Hematopoietic multipotent progenitor cell (in vitro differentiated cells): Measurements from ENCODE around the gene CIT. TPM values are rescaled to one million over a fixed set of nuclear protein-coding genes. Genes with fewer than 3 reads are reported as not detected.

Source experiments
- DNase-seq, 3 donors: peaks; one replicate each; pipeline ENCODE4 v3.0.0-alpha.2; 2011 to 2015; ENCODE audit warnings: low read depth in 2 of 3, low spot score in 2 of 3
- total RNA-seq: library from RNA; depleted of rRNA; stranded (reverse); fragments of >200 nt; gene quantifications from one replicate; pipeline ENCODE4 v1.2.3, GENCODE V29; 2012

CIT gene
- total RNA-seq, 1 donor, result 4.6 TPM

DNA sequence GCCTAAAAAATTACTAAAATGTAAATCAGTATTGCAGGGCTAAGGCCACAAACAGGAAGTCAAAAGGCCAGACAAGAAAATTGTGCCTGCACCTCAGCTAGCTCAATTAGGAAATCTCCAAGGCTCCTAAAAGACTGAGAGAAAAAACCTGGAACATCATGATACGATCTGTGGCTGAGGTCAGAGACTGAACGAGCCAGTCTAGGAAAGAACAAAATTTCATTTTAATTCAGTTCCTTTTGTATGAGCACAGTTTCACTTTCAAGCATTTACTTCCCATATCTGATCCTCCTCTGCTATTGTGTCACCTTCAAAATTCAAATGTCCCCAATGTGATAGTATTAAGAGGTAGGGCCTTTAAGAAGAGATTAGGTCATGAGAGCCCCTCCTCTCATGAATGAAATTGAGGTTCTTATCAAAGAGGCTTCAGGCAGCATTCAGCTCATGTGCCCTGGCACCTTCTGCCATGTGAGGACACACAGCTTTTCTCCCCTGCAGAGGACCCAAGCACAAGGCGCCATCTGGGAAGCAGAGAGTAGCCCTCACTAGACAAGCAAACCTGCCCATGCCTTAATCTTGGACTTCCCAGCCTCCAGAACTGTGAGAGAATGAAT, 194.4 kb downstream of the CIT start:
- peak in 1 of 3 donors; percentile 11 for DNase-seq

- no peak for DNase-seq
Measured at GRCh38 chr12:119681728-119682638, 195.1 kb downstream of the CIT start.

DNA sequence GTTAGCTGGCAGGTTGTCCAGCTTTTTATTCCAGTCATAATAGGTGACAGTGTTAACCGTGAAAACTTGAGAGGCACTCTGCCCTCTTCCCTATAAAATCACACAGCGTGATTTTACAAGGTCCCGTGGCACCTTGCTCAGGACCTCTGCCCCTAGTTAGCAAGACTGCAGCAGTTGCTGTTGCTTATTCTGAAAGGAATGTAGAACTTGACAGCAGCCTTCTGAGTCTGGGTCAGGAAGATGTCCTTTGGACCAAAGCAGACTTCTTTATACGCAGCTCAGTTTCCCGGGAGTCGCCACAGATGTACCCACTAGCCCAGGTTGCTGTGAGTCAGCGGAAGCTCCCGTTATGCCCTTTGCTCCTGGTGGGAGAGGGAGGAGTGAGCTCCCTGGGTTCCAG, 196.0 kb downstream of the CIT start:
- no peak for DNase-seq

GRCh38 chr12:119679490-119679889, 197.6 kb downstream of the CIT start:
- DNase-seq, result no peak

GRCh38 chr12:119679081-119679480, 198.0 kb downstream of the CIT start:
- no peak for DNase-seq

- no peak for DNase-seq
Measured at GRCh38 chr12:119678459-119678858, 198.7 kb downstream of the CIT start.

- no peak for DNase-seq
Measured at GRCh38 chr12:119676573-119676972, 200.5 kb downstream of the CIT start.

- no peak for DNase-seq
Measured at GRCh38 chr12:119676022-119676421, 201.1 kb downstream of the CIT start.

DNA sequence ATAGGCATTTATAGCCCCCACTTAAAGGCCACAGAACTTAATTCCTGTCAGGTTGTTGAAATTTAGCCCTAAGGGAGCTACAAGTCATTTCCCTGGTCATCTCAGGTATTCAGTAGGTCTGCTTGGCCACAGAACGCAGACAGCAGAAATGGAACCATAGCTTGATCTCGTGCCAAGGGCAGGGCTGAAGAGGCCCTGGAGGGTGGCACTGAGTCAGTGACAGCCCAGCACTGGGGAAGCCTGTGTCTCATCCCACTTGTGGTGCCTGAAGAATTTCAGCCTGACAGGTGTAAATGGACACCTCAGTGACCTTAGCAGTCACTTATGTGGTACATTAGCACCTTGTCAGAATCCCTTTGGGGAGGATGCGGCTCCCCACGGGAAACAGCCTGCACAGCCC, 202.6 kb downstream of the CIT start:
- no peak for DNase-seq

- peak in 2 of 3 donors; percentile 32 to 41 for DNase-seq
Measured at GRCh38 chr12:119673634-119674033, 203.5 kb downstream of the CIT start.

- no peak for DNase-seq
Measured at GRCh38 chr12:119672194-119672593, 204.9 kb downstream of the CIT start.

GRCh38 chr12:119671070-119671469, 206.1 kb downstream of the CIT start:
- DNase-seq, result no peak

- DNase-seq, result no peak
Measured at GRCh38 chr12:119669744-119670472, 207.2 kb downstream of the CIT start.

DNA sequence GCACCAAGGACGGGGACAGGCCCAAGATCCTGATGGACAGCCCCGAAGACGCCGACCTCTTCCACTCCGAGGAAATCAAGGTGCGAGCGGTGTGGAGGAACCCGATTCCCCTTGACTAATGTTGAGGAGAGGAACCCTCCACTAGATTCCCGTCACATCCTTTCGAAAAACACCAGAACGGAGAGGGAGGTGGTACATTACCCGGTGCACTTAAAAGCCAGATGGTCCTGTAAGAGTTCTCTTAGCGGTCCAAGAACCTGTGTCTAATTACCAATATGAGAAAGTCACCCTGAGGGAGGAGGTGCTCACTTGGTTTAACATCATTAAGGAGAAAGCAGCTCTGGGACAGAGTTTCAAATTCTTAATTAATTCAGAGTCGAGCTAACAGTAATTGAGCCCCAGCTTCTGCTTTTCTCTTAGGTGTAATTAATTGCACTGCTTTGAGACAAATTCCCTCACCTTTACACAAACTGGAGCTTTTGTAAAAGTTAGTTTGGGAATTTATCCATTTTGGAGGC, 208.7 kb downstream of the CIT start:
- peak in 1 of 3 donors; percentile 32 for DNase-seq

DNA sequence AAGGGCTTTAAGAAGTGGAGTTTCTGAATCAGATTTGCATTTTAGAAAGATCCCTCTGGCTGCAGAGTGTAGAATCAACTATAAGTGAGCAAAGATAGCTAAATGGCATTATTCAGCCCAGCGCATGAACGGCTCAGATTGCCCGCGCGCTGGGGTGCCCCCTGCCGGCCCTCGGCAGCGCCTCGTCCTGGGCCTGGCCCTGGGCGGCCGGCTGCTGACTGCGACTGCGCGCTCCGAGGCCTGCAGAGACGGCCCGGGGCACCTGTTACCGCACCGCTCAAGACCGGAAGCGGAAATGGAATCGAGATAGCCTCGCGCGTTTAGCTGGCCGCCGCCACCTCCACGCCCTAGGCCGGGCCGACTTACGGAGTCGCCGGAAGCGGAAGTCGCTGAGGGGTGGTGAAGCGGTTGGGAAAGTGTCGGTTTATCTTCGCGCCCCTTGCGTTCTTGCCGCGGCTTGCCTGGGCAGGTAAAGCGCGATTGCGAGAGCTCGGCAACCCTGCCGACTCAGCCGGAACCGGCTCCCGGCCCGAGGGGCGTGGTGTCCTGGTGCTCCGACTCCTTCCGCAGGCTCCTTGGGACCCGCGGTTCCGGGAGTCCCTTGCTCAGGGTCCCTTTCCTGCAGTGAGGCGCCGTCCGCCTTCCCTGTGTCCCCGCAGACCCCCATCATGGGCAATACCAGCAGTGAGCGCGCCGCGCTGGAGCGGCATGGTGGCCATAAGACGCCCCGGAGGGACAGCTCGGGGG, 209.4 kb downstream of the CIT start, which contains the start of gene PRKAB1:
Gene PRKAB1 (plus strand): TSS at position 557 of the 747 bp plus-strand sequence. CDS start 112 bp downstream, at position 669.
- peak; percentile 92 to 98 (median 98) for DNase-seq

DNA sequence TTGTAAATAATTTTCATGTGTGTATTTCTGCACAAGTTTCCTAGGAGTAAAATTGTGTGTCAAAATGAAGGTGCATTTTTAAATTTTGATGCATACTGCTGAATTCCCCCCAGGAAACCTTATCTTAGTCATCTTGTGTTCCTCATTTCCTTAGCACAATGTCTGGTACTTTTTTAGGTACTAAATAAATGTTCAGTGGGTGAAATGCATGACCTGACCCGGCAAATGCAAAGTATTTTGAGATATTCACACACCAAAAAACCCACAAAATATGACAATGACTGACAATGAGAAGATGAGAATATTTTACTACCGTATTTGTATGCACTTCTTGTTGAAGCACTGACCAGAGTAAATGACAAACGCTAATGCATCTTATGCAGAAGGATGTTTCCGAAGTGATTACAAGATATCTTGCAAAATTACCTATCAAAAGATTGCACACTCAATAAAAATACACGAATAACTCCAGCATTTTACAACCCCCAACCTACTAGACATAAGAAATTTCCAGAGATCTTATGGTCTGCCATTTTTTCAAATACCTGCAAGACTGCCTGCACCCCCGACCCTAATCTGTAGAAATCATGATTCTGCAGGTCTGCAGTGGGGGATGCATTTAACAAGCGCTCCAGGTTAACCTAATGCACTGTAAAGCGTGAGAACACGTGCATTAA, 210.1 kb downstream of the CIT start:
- peak in 1 of 3 donors; percentile 19 for DNase-seq

DNA sequence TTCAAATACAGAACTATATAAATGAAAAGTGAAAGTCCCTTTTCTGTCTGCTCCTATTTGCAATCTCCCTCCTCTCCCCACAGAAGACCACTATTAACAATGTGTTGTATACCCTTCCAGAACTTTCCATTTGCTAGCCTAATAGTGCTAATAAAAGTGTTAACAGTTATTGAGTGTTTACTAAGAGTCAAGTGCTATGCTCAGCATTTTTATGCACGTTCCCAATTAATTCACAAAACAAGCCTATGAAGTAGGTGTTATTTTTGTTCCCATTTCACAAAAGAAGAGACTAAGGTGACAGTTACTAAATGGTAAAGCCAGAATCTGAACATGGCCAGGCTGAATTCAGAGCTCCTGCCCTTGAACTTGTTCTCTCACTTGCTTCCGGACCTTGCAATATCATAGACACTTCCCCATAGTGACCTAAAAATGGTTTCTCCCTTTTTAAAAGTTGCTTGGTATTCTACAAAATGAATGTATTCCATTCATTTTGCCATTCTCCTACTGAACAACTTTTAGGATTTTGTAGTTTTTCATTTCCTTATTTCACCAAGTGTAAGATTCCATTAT, 210.8 kb downstream of the CIT start:
- peak in 2 of 3 donors; percentile 12 to 36 for DNase-seq

DNA sequence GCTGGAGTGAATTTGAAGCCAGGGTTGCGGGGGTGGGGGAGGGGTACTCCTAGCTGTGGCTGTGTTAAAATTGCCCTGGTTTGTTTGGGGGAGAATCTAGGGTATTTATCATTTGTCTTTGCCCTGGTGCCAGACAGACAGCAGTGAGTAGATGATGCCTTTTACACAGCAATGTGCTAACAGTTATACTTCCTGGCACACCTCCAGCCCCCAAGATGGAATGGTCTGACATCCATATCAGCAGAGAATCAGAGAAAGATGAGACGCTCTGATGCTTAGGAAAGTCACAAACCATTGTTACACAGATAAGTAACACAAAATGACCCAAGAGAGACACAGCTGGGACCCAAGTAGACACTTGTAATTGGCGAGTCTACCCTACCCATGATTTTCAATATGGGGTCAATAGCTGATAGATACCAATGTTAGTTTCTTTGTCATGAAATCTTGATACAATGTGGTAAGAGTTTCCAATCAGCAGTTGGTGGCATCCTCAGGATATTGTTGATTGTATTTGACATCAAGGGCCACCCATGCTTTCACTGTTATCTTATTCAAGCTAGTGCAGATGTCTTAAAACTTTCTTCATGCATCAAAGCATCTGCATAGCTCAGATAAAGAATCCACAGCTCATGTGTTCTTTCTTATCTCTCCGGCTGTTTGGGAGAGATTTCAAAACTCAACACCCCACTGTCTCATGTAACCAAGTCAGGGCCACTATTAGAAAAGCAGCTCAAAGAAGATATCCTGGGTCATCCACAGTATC, 211.8 kb downstream of the CIT start:
- peak in 2 of 3 donors; percentile 58 to 77 for DNase-seq

DNA sequence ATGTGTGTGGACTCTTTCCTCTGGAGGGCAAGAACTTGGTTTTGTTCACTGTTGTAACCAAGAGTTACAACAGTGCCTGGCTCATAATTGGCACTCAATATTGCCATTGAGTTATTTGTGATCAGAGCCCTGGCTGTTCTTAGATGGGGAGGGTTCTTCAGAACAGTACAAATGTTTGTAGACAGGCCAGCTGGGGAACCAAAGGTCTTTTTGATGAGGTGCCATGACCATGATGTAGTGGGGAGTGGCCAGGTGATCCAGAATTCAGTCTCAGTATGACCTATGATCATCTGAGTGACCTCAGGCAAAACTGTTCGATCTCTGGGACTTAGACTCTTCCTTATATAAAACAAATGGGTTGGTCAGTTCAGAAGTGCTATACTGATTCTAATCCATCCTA, 212.5 kb downstream of the CIT start:
- no peak for DNase-seq
